ENCODE data around the gene C17orf50. TPM values are rescaled to one million over a fixed set of nuclear protein-coding genes. Genes with fewer than 3 reads are reported as not detected.

Gene C17orf50
- total RNA-seq, 1 donor from 2014 or later: not detected

GRCh38 chr17:35725802-35726126 is 34.9 kb upstream of the C17orf50 start:
- TF ChIP-seq, protein P1, sequence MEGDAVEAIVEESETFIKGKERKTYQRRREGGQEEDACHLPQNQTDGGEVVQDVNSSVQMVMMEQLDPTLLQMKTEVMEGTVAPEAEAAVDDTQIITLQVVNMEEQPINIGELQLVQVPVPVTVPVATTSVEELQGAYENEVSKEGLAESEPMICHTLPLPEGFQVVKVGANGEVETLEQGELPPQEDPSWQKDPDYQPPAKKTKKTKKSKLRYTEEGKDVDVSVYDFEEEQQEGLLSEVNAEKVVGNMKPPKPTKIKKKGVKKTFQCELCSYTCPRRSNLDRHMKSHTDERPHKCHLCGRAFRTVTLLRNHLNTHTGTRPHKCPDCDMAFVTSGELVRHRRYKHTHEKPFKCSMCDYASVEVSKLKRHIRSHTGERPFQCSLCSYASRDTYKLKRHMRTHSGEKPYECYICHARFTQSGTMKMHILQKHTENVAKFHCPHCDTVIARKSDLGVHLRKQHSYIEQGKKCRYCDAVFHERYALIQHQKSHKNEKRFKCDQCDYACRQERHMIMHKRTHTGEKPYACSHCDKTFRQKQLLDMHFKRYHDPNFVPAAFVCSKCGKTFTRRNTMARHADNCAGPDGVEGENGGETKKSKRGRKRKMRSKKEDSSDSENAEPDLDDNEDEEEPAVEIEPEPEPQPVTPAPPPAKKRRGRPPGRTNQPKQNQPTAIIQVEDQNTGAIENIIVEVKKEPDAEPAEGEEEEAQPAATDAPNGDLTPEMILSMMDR (IDR thresholded peaks at IDR 0.05): no peak
- Mint-ChIP-seq H3K36me3 (ENCODE audit: low read depth) (peaks cover 7% of the 10 kb centered on the region), H3K27ac (ENCODE audit: unreplicated experiment) (peak overlapping the region; percentile 92), H3K4me1 (ENCODE audit: low read depth) (peaks cover 41% of the 10 kb centered on the region), H3K4me3 (ENCODE audit: unreplicated experiment) (peak overlapping the region; percentile 44), H3K9me3 (ENCODE audit: low read depth) (no peaks in the 10 kb centered on the region), H3K27me3 (ENCODE audit: low read depth) (no peaks in the 10 kb centered on the region)
- DNase-seq (ENCODE audit: low spot score): no peak

GRCh38 chr17:35726127-35726952 is 34.3 kb upstream of the C17orf50 start:
- H3K27ac Mint-ChIP-seq (ENCODE audit: unreplicated experiment): peak overlapping the region; percentile 92

DNA sequence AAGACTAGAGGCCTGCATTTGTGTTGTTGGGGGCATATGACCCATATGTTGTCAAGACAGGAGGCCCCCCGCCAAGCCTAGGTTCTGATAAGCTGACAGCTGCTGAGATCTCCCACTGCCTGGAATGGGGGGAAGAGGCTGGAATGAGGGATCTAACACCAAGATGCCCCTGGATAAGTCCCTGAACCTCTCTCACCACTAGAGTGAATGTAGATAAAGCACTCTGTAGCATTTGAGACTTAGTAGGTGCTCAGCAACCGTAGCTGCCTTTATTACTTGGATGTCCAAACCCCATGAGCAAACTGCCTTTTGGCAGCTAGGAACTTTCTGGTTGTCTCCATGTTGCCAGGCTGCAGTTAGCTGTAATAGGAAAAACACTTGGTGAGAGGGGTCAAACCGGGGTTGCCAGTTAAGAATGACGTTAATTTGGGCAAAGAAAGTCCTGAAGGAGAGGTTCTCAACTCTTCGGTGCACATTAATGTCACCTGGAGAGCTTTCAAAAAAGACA is 33.7 kb upstream of the C17orf50 start:
- peaks cover 47% of the 10 kb centered on the region for H3K4me1 Mint-ChIP-seq (ENCODE audit: low read depth)
- H3K27ac Mint-ChIP-seq (ENCODE audit: unreplicated experiment): peak overlapping the region; percentile 92
- no peaks in the 10 kb centered on the region for H3K27me3 Mint-ChIP-seq (ENCODE audit: low read depth)
- peaks cover 5% of the 10 kb centered on the region for H3K36me3 Mint-ChIP-seq (ENCODE audit: low read depth)
- H3K4me3 Mint-ChIP-seq (ENCODE audit: unreplicated experiment): no peak overlapping the region
- TF ChIP-seq, protein P1 (IDR thresholded peaks at IDR 0.05): no peak
- no peaks in the 10 kb centered on the region for H3K9me3 Mint-ChIP-seq (ENCODE audit: low read depth)
- no peak for DNase-seq (ENCODE audit: low spot score)

More at GRCh38 chr17:35726127-35726952, 34.3 kb upstream of the C17orf50 start:
- H3K4me1 Mint-ChIP-seq (ENCODE audit: low read depth): peaks cover 47% of the 10 kb centered on the region
- peak overlapping the region; percentile 44 for H3K4me3 Mint-ChIP-seq (ENCODE audit: unreplicated experiment)
- DNase-seq (ENCODE audit: low spot score): peak; percentile 96
- H3K27me3 Mint-ChIP-seq (ENCODE audit: low read depth): no peaks in the 10 kb centered on the region
- TF ChIP-seq, protein P1 (IDR thresholded peaks at IDR 0.05): no peak
- peaks cover 7% of the 10 kb centered on the region for H3K36me3 Mint-ChIP-seq (ENCODE audit: low read depth)
- no peaks in the 10 kb centered on the region for H3K9me3 Mint-ChIP-seq (ENCODE audit: low read depth)

DNA sequence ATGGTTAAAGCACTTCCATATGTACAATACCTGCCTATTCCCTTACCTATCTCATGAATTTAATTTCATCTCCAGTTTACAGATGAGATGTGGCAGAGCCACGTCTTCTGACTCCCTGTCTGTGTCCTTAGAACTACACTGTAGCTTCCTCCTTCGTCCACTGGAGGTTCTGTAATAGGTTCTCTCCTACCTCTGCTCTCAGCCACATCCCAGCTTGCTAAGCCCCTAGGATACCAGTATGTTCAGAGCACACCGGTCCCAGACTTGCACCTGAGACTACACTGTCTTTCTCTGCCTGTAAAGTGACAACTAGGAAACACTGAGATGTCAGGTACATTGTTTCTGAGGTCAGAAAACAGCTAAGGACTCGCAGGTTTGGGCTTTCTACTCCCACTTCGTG is 33.1 kb upstream of the C17orf50 start:
- TF ChIP-seq, protein P1 (IDR thresholded peaks at IDR 0.05): no peak
- no peak for DNase-seq (ENCODE audit: low spot score)
- H3K4me3 Mint-ChIP-seq (ENCODE audit: unreplicated experiment): no peak overlapping the region
- no peaks in the 10 kb centered on the region for H3K27me3 Mint-ChIP-seq (ENCODE audit: low read depth)
- no peaks in the 10 kb centered on the region for H3K9me3 Mint-ChIP-seq (ENCODE audit: low read depth)
- peak overlapping the region; percentile 92 for H3K27ac Mint-ChIP-seq (ENCODE audit: unreplicated experiment)
- H3K4me1 Mint-ChIP-seq (ENCODE audit: low read depth): peaks cover 53% of the 10 kb centered on the region
- peaks cover 5% of the 10 kb centered on the region for H3K36me3 Mint-ChIP-seq (ENCODE audit: low read depth)

DNA sequence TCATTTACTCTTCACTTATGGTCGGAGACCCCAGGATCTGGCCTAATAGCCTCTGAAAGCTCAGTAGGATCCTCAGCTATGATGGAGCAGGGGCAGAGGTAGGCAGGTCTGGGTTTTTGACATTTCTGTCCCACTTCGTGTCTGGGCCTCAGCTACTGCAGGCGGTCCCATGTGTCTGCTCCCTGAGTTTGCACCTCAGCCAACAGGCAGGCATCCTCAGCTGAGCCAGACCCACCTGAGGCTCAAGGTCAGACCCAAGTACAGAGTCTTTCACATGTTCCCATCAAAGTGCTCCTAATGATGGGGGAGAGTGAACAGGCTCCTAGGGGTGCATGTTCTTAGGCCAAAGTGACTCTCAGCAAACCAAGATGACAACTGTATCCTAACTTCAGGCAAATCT is 32.1 kb upstream of the C17orf50 start:
- TF ChIP-seq, protein P1 (IDR thresholded peaks at IDR 0.05): no peak
- H3K9me3 Mint-ChIP-seq (ENCODE audit: low read depth): no peaks in the 10 kb centered on the region
- no peak for DNase-seq (ENCODE audit: low spot score)
- H3K4me3 Mint-ChIP-seq (ENCODE audit: unreplicated experiment): no peak overlapping the region
- H3K4me1 Mint-ChIP-seq (ENCODE audit: low read depth): peaks cover 56% of the 10 kb centered on the region
- H3K27ac Mint-ChIP-seq (ENCODE audit: unreplicated experiment): no peak overlapping the region
- H3K36me3 Mint-ChIP-seq (ENCODE audit: low read depth): peaks cover 5% of the 10 kb centered on the region
- no peaks in the 10 kb centered on the region for H3K27me3 Mint-ChIP-seq (ENCODE audit: low read depth)

All from chondrocyte (in vitro differentiated cells).